Measurements from ENCODE around the gene LRRC8A. TPM values are rescaled to one million over a fixed set of nuclear protein-coding genes. Genes with fewer than 3 reads are reported as not detected.

LRRC8A gene
- total and polyA plus RNA-seq, 2 of the 13 experiments (the other 11 are each of a cell fraction or from before 2014, with no cell fraction given): 16.1 to 40.6 TPM

- peak; percentile 93 for TF ChIP-seq HDAC1 (CRISPR knock-in tag; IDR thresholded peaks at IDR 0.05)
- TF ChIP-seq ZUFSP (CRISPR knock-in tag; IDR thresholded peaks at IDR 0.05; ENCODE audit: borderline replicate concordance): no peak
- TF ChIP-seq EP300 (IDR thresholded peaks at IDR 0.05; ENCODE audit: low read depth in 2 of 2, low read length in 2 of 2): no peak
- TF ChIP-seq EP300 (CRISPR knock-in tag; IDR thresholded peaks at IDR 0.05; ENCODE audit: borderline replicate concordance): peak; percentile 40; the same call in 1 of the 2 replicates
- TF ChIP-seq KLF9 (CRISPR knock-in tag; IDR thresholded peaks at IDR 0.05; ENCODE audit: low read depth): peak; percentile 39; the same call in 1 of the 2 replicates
- peak; percentile 43; the same call in 1 of the 2 replicates for TF ChIP-seq IRX3 (CRISPR knock-in tag; IDR thresholded peaks at IDR 0.05; ENCODE audit: borderline replicate concordance, low read depth)
- no peak for TF ChIP-seq CERS6 (CRISPR knock-in tag; IDR thresholded peaks at IDR 0.05)
- TF ChIP-seq POGK (CRISPR knock-in tag; conservative IDR thresholded peaks at IDR 0.05): peak; percentile 91
- no peak for TF ChIP-seq HNF1A (IDR thresholded peaks at IDR 0.05; ENCODE audit: low read depth)
- TF ChIP-seq HNF1A (CRISPR knock-in tag; IDR thresholded peaks at IDR 0.05; ENCODE audit: borderline replicate concordance): peak; percentile 26; the same call in 1 of the 2 replicates
- TF ChIP-seq ZNF335 (CRISPR knock-in tag; IDR thresholded peaks at IDR 0.05): peak; percentile 65; the same call in 1 of the 2 replicates
- peak; percentile 74 to 95 for TF ChIP-seq POLR2A (IDR thresholded peaks at IDR 0.05; ENCODE audit: insufficient read depth in 1 of 2, low read depth in 2 of 2, low read length in 2 of 2)
- TF ChIP-seq MXD3 (CRISPR knock-in tag; IDR thresholded peaks at IDR 0.05): 0 out of 2 replicates have a peak, but pooled peaks have one; percentile 87
- 0 out of 2 replicates have a peak, but pooled peaks have one; percentile 54 for TF ChIP-seq SMAD3 (CRISPR knock-in tag; IDR thresholded peaks at IDR 0.05)
- no peak for TF ChIP-seq ZNF720 (CRISPR knock-in tag; IDR thresholded peaks at IDR 0.05)
- no peak for TF ChIP-seq GZF1 (CRISPR knock-in tag; IDR thresholded peaks at IDR 0.05)
- no peak for TF ChIP-seq TBP (CRISPR knock-in tag; IDR thresholded peaks at IDR 0.05)
- no peak for TF ChIP-seq GRHL1 (CRISPR knock-in tag; conservative IDR thresholded peaks at IDR 0.05)
Observed at GRCh38 chr9:128947527-128948301, 65.8 kb downstream of the LRRC8A start, which contains the start of the genes DOLK and NUP188 (continued).
